Testis (tissue), 2 donors: ENCODE data around the gene TET2.

ENCODE experiments used
- CTCF ChIP-seq, 3 experiments: fragments of 450-650 bp in 2 of 3; fragments of 200-600 bp in 1 of 3; sonication (generic) in 1 of 3; IDR thresholded peaks; one replicate each; pipeline ENCODE4 v1.5.1; 2016 to 2019; ENCODE audit warnings: antibody characterized with exemption in 3 of 3, mild to moderate bottlenecking in 2 of 3, moderate library complexity in 1 of 3
- POLR2A ChIP-seq: fragments of 450-650 bp; IDR thresholded peaks from one replicate; pipeline ENCODE4 v1.6.1; 2017; ENCODE audit warnings: antibody characterized with exemption, mild to moderate bottlenecking, moderate library complexity

GRCh38 chr4:105155426-105155825 is 8.8 kb downstream of the TET2 start:
- TF ChIP-seq POLR2A (no peak), CTCF (IDR thresholded peaks at IDR 0.05) (no peak)
